PC-9 (cell line): ENCODE measurements around the gene PHYHD1. TPM values are rescaled to one million over a fixed set of nuclear protein-coding genes. Genes with fewer than 3 reads are reported as not detected.

Source experiments
- BruUV-seq: library from RNA; stranded (reverse); fragments of 400-500 nt; replicated peaks from 2 replicates; lab custom pipeline; 2021; lab: Mats Ljungman, UMichigan
- CTCF ChIA-PET: fragments of 300-600 bp; sonication (Branson Sonifier 250); formaldehyde crosslinking; loops from one replicate; lab custom pipeline; 2022; ENCODE audit warnings: antibody characterized with exemption; lab: Charles Lee
- POLR2A ChIA-PET: fragments of 300-600 bp; sonication (Branson Sonifier 250); formaldehyde crosslinking; loops from one replicate; lab custom pipeline; 2022; ENCODE audit warnings: antibody characterized with exemption; ENCODE audit not compliant: unreplicated experiment; lab: Charles Lee
- DNase-seq, 2 experiments: peaks; one replicate each; pipeline versions ENCODE4 v3.0.0 to v3.0.0-alpha.2; 2015 to 2022; ENCODE audit warnings: mixed read lengths in 1 of 2
- H2AFZ ChIP-seq: fragments of 200-600 bp; sonication (generic); 2 replicates; pipeline ENCODE4 v1.8.1; 2017; ENCODE audit warnings: antibody characterized with exemption
- H3F3A ChIP-seq: fragments of 200-600 bp; sonication (generic); 2 replicates; pipeline ENCODE4 v1.8.1; 2017; ENCODE audit warnings: antibody characterized with exemption, mild to moderate bottlenecking, low read depth; ENCODE audit not compliant: insufficient read depth
- H3K27ac ChIP-seq: fragments of 200-600 bp; sonication (generic); 2 replicates; pipeline ENCODE4 v1.6.1; 2016; ENCODE audit warnings: mixed run types
- H3K27me3 ChIP-seq: fragments of 200-600 bp; sonication (generic); 2 replicates; pipeline ENCODE4 v1.6.1; 2016; ENCODE audit warnings: low read depth, mixed run types; ENCODE audit not compliant: insufficient read depth
- H3K36me3 ChIP-seq: fragments of 200-600 bp; sonication (generic); 2 replicates; pipeline ENCODE4 v1.6.1; 2016; ENCODE audit warnings: low read depth, mixed run types
- H3K4me1 ChIP-seq: fragments of 200-600 bp; sonication (generic); replicated peaks from 2 replicates; pipeline ENCODE4 v1.6.1; 2016; ENCODE audit warnings: mixed run types; ENCODE audit not compliant: insufficient read depth
- H3K4me2 ChIP-seq: fragments of 200-600 bp; sonication (generic); 2 replicates; pipeline ENCODE4 v1.6.1; 2017; ENCODE audit warnings: mixed run types
- H3K4me3 ChIP-seq: fragments of 200-600 bp; sonication (generic); 2 replicates; pipeline ENCODE4 v1.6.1; 2016; ENCODE audit warnings: mixed run types
- H3K79me2 ChIP-seq: fragments of 200-600 bp; sonication (generic); 2 replicates; pipeline ENCODE4 v1.6.1; 2017; ENCODE audit warnings: low read depth, mixed run types
- H3K9me2 ChIP-seq: fragments of 200-600 bp; sonication (generic); 2 replicates; pipeline ENCODE4 v1.8.1; 2017; ENCODE audit warnings: mild to moderate bottlenecking; ENCODE audit not compliant: insufficient read depth
- H3K9me3 ChIP-seq: fragments of 200-600 bp; sonication (generic); 2 replicates; pipeline ENCODE4 v1.8.1; 2016; ENCODE audit warnings: low read depth; ENCODE audit not compliant: insufficient read depth
- H4K20me1 ChIP-seq: fragments of 200-600 bp; sonication (generic); 2 replicates; pipeline ENCODE4 v1.8.1; 2017; ENCODE audit not compliant: insufficient read depth
- CTCF ChIP-seq: fragments of 200-600 bp; sonication (generic); conservative IDR thresholded peaks from 2 replicates; pipeline ENCODE4 v1.6.1; 2017; ENCODE audit warnings: mixed run types, antibody characterized with exemption, mild to moderate bottlenecking, moderate library complexity
- EZH2 ChIP-seq: fragments of 200-600 bp; sonication (generic); IDR thresholded peaks from 2 replicates; pipeline ENCODE4 v1.8.0; 2017; ENCODE audit warnings: antibody characterized with exemption, low read depth
- intact Hi-C: fragments of 100-400 bp; cut with micrococcal nuclease; formaldehyde crosslinking; loops from one replicate; pipeline ENCODE4 v1.10.0; 2022; ENCODE audit not compliant: unreplicated experiment
- total RNA-seq: library from RNA; stranded (reverse); gene quantifications from 2 replicates; pipeline ENCODE4 v1.2.3, GENCODE V29; 2021

The PHYHD1 gene
- total RNA-seq, 1 experiment from 2014 or later, result 4.2 TPM

GRCh38 chr9:128885798-128886197 is 35.0 kb upstream of the PHYHD1 start:
- Histone ChIP-seq H3F3A (peaks cover 13% of the 10 kb centered on the region), H3K4me1 (peaks cover 12% of the 10 kb centered on the region), H3K9me2 (no peaks in the 10 kb centered on the region), H3K4me3 (no peak overlapping the region), H3K27me3 (no peaks in the 10 kb centered on the region), H4K20me1 (no peaks in the 10 kb centered on the region), H3K9me3 (no peaks in the 10 kb centered on the region), H3K79me2 (peaks cover 78% of the 10 kb centered on the region), H3K27ac (no peak overlapping the region), H3K36me3 (peaks cover 12% of the 10 kb centered on the region), H3K4me2 (no peak overlapping the region), H2AFZ (no peak overlapping the region)
- intact Hi-C loops, result no loop called here
- DNase-seq, result no peak
- POLR2A ChIA-PET, result no interaction called here
- no TSS peak for BruUV-seq
- TF ChIP-seq CTCF (no peak), EZH2 (no peak)
- CTCF ChIA-PET, result no interaction called here

- no peak for DNase-seq
- Histone ChIP-seq H3F3A (peaks cover 14% of the 10 kb centered on the region), H3K4me3 (no peak overlapping the region), H4K20me1 (no peaks in the 10 kb centered on the region), H3K9me2 (no peaks in the 10 kb centered on the region), H3K27ac (no peak overlapping the region), H3K27me3 (no peaks in the 10 kb centered on the region), H2AFZ (no peak overlapping the region), H3K79me2 (peaks cover 77% of the 10 kb centered on the region), H3K4me1 (peaks cover 14% of the 10 kb centered on the region), H3K9me3 (no peaks in the 10 kb centered on the region), H3K4me2 (no peak overlapping the region), H3K36me3 (peaks cover 12% of the 10 kb centered on the region)
- TF ChIP-seq EZH2 (no peak), CTCF (no peak)
- ChIA-PET POLR2A (no interaction called here), CTCF (no interaction called here)
- intact Hi-C loops, result no loop called here
- BruUV-seq, result no TSS peak
Observed at GRCh38 chr9:128886211-128886891, 34.4 kb upstream of the PHYHD1 start.

GRCh38 chr9:128887049-128887448 is 33.7 kb upstream of the PHYHD1 start:
- no peak overlapping the region for H3K4me3 ChIP-seq
- no peak overlapping the region for H2AFZ ChIP-seq
- H3K9me2 ChIP-seq, result no peaks in the 10 kb centered on the region
- peaks cover 84% of the 10 kb centered on the region for H3K79me2 ChIP-seq
- peaks cover 15% of the 10 kb centered on the region for H3F3A ChIP-seq
- DNase-seq, result no peak
- no TSS peak for BruUV-seq
- no peaks in the 10 kb centered on the region for H3K27me3 ChIP-seq
- intact Hi-C loops, result no loop called here
- CTCF ChIA-PET, result no interaction called here
- no peak overlapping the region for H3K27ac ChIP-seq
- H3K4me2 ChIP-seq, result no peak overlapping the region
- POLR2A ChIA-PET, result no interaction called here
- peaks cover 12% of the 10 kb centered on the region for H3K36me3 ChIP-seq
- TF ChIP-seq EZH2 (no peak), CTCF (no peak)
- peaks cover 21% of the 10 kb centered on the region for H3K4me1 ChIP-seq
- no peaks in the 10 kb centered on the region for H3K9me3 ChIP-seq
- H4K20me1 ChIP-seq, result no peaks in the 10 kb centered on the region
